ENCODE measurements around the gene CNR2. TPM values are rescaled to one million over a fixed set of nuclear protein-coding genes. Genes with fewer than 3 reads are reported as not detected.
"Not testable (repeated sequence)": the region's sequence is repeated elsewhere in the genome, so short reads cannot be mapped to it uniquely, and the experiment has no call there.

Gene CNR2
- total and polyA plus RNA-seq, 2 of the 4 experiments (the other 2 are of a cell fraction) = not detected

- Histone ChIP-seq H3K4me1 (ENCODE audit: control insufficient read depth, insufficient read depth, low read length) (peaks cover 3% of the 10 kb centered on the region), H3K4me3 (ENCODE audit: insufficient read depth, low read depth, low read length) (no peak overlapping the region), H4K20me1 (ENCODE audit: insufficient read depth, low read length) (no peaks in the 10 kb centered on the region), H4K8ac (ENCODE audit: low read depth in 2 of 2, low read length in 2 of 2) (no peak overlapping the region), H4K91ac (ENCODE audit: insufficient read depth, low read depth, low read length) (no peak overlapping the region), H3K23ac (ENCODE audit: low read depth, low read length) (no peak overlapping the region), H2BK20ac (ENCODE audit: low read depth, low read length) (no peak overlapping the region), H2BK5ac (ENCODE audit: low read depth, low read length, poor library complexity, severe bottlenecking) (no peak overlapping the region), H3K56ac (ENCODE audit: extremely low read depth, insufficient read depth, low read length) (no peak overlapping the region), H3K9ac (ENCODE audit: low read depth, low read length) (no peak overlapping the region), H4K5ac (ENCODE audit: low read depth, low read length) (no peak overlapping the region), H2BK120ac (ENCODE audit: low read depth, low read length) (no peak overlapping the region), H3K27ac (ENCODE audit: insufficient read depth, low read length) (no peak overlapping the region), H2BK15ac (ENCODE audit: low read depth, low read length) (no peak overlapping the region), H2AK5ac (ENCODE audit: low read depth, low read length) (no peak overlapping the region), H3K9me3 (ENCODE audit: control insufficient read depth, insufficient read depth, low read length) (no peaks in the 10 kb centered on the region), H3K36me3 (ENCODE audit: control insufficient read depth, insufficient read depth, low read length) (no peaks in the 10 kb centered on the region), H3K4me2 (ENCODE audit: low read depth, low read length) (no peak overlapping the region), H3K9me1 (ENCODE audit: insufficient read depth, low read length) (peaks cover 4% of the 10 kb centered on the region), H3K4ac (ENCODE audit: low read depth, low read length) (no peak overlapping the region), H2AK9ac (replicated peaks; ENCODE audit: low read depth, low read length, poor library complexity) (no peak overlapping the region), H2AFZ (replicated peaks; ENCODE audit: low read length, poor library complexity) (no peak overlapping the region), H3K14ac (replicated peaks; ENCODE audit: low read depth, low read length) (no peak overlapping the region), H3K79me1 (ENCODE audit: low read depth in 1 of 2, low read length in 2 of 2) (peaks cover 14 to 17% of the 10 kb centered on the region in 2 experiments), H3K18ac (ENCODE audit: low read depth, low read length) (no peak overlapping the region), H3K27me3 (ENCODE audit: control insufficient read depth, insufficient read depth, low read length) (peaks cover 2% of the 10 kb centered on the region; the same call in 1 of the 2 replicates)
- no peak for DNase-seq
- POLR2A ChIA-PET (ENCODE audit: unreplicated experiment) = no interaction called here
- ATAC-seq (ENCODE audit: low read depth) = no peak
- TF ChIP-seq CEBPB (IDR thresholded peaks at IDR 0.05; ENCODE audit: low read depth, low read length) (no peak), CHD1 (IDR thresholded peaks at IDR 0.05; ENCODE audit: low read depth, low read length) (no peak), BHLHE40 (IDR thresholded peaks at IDR 0.05; ENCODE audit: low read depth, low read length) (no peak), RCOR1 (IDR thresholded peaks at IDR 0.05; ENCODE audit: insufficient replicate concordance, low read length) (no peak), NFE2L2 (IDR thresholded peaks at IDR 0.05; ENCODE audit: low read depth, low read length) (no peak), SMC3 (IDR thresholded peaks at IDR 0.05; ENCODE audit: low read depth, low read length) (no peak)
- intact Hi-C loops (cut with micrococcal nuclease) (no loop called here), in situ Hi-C loops (cut with MboI; ENCODE audit: low sequenced_read_pairs) (no loop called here), dilution Hi-C loops (cut with HindIII; ENCODE audit: low sequenced_read_pairs, unreplicated experiment) (no loop called here)
- CTCF ChIA-PET = no interaction called here
- no TSS peak for BruUV-seq (replicated peaks)
- no CpG with 5 or more reads among the region's 1 CpG for WGBS, 2 experiments (ENCODE audit: extremely low coverage in 2 of 2, insufficient read length in 1 of 2)
Measured at GRCh38 chr1:23827717-23828116, 85.4 kb downstream of the CNR2 start.

- H3K27ac ChIP-seq (ENCODE audit: insufficient read depth, low read length); H4K8ac ChIP-seq (ENCODE audit: low read depth in 2 of 2, low read length in 2 of 2); H2AFZ ChIP-seq (replicated peaks; ENCODE audit: low read length, poor library complexity); H2BK5ac ChIP-seq (ENCODE audit: low read depth, low read length, poor library complexity, severe bottlenecking); H3K14ac ChIP-seq (replicated peaks; ENCODE audit: low read depth, low read length); H3K9ac ChIP-seq (ENCODE audit: low read depth, low read length); H3K9me3 ChIP-seq (ENCODE audit: control insufficient read depth, insufficient read depth, low read length); H2BK120ac ChIP-seq (ENCODE audit: low read depth, low read length); H2BK20ac ChIP-seq (ENCODE audit: low read depth, low read length); dilution Hi-C loops (cut with HindIII; ENCODE audit: low sequenced_read_pairs, unreplicated experiment); H4K20me1 ChIP-seq (ENCODE audit: insufficient read depth, low read length); H3K4ac ChIP-seq (ENCODE audit: low read depth, low read length); H2AK5ac ChIP-seq (ENCODE audit: low read depth, low read length); POLR2A ChIA-PET (ENCODE audit: unreplicated experiment); H4K5ac ChIP-seq (ENCODE audit: low read depth, low read length); H3K4me2 ChIP-seq (ENCODE audit: low read depth, low read length); intact Hi-C loops (cut with micrococcal nuclease); H3K36me3 ChIP-seq (ENCODE audit: control insufficient read depth, insufficient read depth, low read length); H2AK9ac ChIP-seq (replicated peaks; ENCODE audit: low read depth, low read length, poor library complexity); H3K18ac ChIP-seq (ENCODE audit: low read depth, low read length); H3K27me3 ChIP-seq (ENCODE audit: control insufficient read depth, insufficient read depth, low read length); CTCF ChIA-PET; H2BK15ac ChIP-seq (ENCODE audit: low read depth, low read length); H3K23ac ChIP-seq (ENCODE audit: low read depth, low read length); DNase-seq; H3K9me1 ChIP-seq (ENCODE audit: insufficient read depth, low read length); ATAC-seq (ENCODE audit: low read depth); H3K56ac ChIP-seq (ENCODE audit: extremely low read depth, insufficient read depth, low read length); in situ Hi-C loops (cut with MboI; ENCODE audit: low sequenced_read_pairs); H3K4me3 ChIP-seq (ENCODE audit: insufficient read depth, low read depth, low read length); H4K91ac ChIP-seq (ENCODE audit: insufficient read depth, low read depth, low read length); BruUV-seq (replicated peaks); H3K4me1 ChIP-seq (ENCODE audit: control insufficient read depth, insufficient read depth, low read length): not testable (repeated sequence)
- WGBS, 2 experiments (ENCODE audit: extremely low coverage in 2 of 2, insufficient read length in 1 of 2) = no CpG with 5 or more reads among the region's 13 CpGs
- peaks cover 14 to 17% of the 10 kb centered on the region in 2 experiments for H3K79me1 ChIP-seq (ENCODE audit: low read depth in 1 of 2, low read length in 2 of 2)
Measured at GRCh38 chr1:23826590-23826989, 86.6 kb downstream of the CNR2 start.
